Activated T-cell treated with anti-CD3 and anti-CD28 coated beads for 1 hour (primary cell): ENCODE results near the gene LDB2.
"Not testable (repeated sequence)": the region's sequence is repeated elsewhere in the genome, so short reads cannot be mapped to it uniquely, and the experiment has no call there.

Experiments used
- DNase-seq: peaks from one replicate; pipeline ENCODE4 v3.0.0-alpha.2; 2020; ENCODE audit warnings: low read depth

Gene LDB2

DNA sequence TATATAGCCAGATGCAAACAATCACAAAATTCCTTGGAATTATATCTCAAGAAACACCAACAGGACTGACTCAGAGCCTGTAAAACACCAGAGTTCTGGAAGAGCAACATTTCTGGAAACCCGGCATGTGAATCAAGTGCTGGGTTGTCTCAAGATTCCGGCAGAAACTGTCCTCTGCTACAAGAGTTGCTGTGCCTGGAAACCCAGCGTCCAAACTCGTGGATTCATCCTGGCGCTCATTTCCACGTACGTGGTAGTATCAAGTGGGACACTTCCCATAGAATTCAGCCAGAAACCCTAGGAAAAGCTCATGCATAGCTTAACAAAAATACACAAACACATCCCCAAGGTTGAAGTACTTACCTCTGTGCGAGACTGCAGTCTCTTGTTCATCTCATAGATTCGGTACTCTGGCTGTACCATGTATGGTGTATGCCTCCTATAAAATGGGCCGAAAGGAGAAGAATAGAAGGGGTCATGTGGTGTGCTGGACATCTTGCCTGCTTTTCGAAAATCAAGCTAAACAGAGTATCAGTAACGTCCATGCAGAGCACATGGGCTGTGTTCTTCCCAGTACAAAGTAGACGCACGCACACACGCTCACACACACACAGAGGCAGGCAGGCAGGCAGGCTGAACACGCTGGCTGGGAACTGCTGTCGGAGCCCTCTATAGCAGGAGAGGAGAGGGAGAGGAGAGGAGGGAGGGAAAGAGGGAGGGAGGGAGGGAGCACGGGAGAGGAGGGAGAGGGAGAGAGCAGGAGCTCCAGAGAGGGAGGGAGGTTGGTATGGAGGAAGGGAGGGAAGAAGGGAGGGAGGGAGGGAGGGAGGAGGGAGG lies at the start of gene LDB2:
Gene LDB2, minus strand, starts transcription at position 655 of the 837 bp plus-strand sequence.
- no peak for DNase-seq

DNA sequence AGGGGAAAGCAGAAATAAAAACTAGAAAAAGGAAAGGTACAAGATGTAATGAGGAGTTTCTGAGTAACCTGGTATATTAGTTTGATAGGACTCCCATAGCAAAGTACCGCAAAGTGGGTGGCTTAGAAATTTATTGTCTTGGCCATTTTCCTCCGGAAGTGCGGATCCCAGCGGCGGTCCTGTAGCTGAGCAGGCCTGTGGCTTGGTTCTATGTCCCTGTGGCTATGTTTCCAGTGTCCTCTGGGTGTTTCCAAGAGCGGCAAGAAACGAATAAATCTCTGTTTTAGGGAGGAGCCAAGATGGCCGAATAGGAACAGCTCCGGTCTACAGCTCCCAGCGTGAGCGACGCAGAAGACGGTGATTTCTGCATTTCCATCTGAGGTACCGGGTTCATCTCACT lies 44.0 kb upstream of the LDB2 start:
- no peak for DNase-seq

DNA sequence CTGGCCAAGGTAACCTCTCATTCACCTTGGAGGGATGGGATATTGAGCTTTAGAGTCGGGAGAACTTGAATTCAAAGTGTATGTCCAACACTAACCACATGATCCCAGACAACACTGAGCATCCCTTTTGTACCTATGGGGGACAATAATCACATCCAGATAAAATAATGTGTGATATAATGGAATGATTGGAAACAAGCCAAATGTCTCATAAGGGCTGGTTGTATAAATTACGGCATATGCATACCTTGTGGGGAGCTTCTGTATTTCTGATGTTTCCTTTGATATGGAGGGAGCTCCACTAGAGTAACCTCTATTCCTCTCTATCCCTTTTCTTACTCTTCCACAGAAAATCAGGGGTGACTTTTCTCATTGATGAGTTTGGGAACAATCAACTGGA lies 40.7 kb upstream of the LDB2 start:
- no peak for DNase-seq

DNA sequence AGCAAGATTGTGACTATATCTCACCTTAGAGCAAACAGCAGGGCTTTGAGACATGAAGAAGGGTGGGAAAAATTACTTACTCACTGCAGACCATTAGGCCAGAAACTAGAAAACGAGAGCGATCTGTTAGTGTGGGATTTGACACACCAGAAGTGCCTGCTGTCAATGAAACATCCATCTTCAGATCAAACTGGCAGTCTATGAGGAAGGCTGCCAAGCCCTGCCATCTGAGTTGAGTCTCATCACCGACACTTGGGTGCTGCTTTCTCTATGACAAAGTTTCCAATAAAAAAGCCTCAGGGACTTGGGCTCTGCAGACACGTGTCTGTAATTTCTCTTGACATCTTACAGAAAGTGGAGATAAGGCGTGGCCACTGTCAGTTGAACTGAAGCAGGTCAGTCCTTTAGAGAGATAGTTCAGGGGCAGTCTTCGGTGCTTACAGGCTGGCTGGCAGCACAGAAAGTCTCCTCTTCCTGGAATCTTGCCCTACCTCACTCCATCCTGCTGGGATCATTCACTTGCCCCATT lies 40.1 kb upstream of the LDB2 start:
- DNase-seq = no peak

DNA sequence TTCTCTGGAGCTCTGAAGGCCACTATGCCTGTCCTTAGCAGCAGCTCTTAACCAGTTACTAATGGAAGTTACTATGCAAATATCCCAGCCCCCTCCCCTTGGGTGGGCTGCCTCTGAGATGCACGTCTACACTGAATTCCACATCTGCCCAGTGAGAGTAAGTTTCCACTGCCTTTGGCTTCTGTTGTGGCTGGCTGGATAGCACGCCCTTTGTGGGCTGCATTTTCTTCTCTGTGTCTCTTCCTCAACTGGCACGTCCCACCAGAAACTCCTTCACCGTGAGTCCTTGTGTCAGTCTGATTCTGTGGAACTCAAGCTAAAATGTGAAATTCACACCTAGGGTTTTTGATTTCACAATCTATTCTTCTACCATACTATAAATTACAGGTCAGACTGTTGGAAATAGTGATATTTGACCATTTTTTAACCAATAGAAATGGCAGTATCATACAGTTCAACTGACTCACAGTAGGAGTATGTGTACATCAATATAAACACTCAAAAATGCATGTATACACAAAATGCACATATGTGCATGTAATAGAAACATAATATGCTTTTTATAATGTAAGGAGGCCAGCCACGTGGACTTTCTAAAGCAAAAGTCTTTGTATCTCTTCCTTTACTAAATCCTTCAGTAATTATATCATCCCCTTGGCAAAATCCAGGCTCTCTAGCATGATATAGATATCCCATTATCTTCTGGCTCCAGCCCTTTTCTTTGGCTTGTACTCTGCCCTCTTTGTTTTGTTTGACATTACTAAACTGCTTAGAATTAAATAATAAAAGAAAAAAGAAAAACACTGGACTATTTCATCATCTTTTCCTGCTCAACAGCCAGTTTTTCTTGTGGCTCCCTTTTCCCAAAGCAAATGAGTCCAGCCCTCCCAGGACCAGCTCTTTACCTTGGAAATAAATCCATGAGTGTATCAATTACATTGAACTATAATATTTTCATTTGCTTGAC lies 33.2 kb upstream of the LDB2 start:
- DNase-seq = no peak

DNA sequence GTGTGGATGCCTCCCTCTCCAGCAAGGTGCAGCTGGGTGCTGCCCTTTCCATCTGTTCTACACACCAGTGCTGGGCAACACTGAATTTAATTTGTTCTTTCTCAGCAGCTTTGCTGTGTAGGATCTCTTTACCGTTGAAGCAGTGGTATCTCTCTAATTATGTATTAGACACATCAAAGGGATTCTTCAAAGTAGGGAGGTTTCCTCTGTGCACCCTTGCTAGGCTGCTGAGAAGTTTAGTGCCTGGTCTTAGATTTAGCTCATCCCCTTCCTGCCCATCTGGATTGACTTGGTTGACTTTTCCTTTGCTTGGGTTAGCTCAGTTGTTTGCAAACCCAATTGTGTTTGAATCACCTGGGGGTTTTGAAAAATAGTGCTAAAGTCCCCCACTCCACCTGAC lies 27.8 kb upstream of the LDB2 start:
- no peak for DNase-seq

DNA sequence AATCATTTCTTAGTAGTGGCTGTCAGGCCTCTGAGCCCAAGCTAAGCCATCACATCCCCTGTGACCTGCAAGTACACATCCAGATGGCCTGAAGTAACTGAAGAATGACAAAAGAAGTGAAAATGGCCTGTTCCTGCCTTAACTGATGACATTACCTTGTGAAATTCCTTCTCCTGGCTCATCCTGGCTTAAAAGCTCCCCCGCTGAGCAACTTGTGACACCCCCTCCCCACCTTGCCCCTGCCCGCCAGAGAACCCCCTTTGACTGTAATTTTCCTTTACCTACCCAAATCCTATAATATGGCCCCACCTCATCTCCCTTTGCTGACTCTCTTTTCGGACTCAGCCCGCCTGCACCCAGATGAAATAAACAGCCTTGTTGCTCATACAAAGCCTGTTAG lies 20.3 kb upstream of the LDB2 start:
- not testable (repeated sequence) for DNase-seq

DNA sequence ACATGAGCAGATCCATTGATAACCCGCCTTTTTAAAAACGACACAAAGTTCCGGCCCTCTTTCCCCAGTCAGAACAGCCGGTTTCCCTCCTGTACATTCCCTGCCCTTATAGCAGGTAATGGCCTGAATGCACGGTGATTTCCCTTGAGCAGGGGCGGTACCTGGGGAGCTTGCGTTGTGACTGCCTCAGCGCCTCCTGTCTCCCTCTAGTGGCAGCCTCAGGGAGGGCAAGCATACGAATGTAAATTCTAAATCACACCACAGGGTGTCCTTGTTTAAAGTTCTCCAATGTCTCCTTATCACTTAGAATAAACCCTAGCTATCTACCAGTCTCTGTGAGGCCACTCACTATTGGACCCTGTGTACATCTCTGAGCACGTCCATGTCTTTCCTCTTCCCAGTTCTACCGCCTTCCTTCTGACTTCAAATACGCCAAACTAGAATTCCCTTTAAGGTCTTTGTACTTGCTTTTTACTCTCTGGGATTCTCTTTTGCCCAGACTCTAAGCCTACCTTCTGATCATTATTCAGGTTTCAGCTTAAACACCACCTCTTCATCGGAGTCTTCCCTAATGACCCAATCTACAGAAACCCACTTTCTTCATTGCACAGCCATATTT lies 18.4 kb upstream of the LDB2 start:
- DNase-seq = peak; percentile 48

DNA sequence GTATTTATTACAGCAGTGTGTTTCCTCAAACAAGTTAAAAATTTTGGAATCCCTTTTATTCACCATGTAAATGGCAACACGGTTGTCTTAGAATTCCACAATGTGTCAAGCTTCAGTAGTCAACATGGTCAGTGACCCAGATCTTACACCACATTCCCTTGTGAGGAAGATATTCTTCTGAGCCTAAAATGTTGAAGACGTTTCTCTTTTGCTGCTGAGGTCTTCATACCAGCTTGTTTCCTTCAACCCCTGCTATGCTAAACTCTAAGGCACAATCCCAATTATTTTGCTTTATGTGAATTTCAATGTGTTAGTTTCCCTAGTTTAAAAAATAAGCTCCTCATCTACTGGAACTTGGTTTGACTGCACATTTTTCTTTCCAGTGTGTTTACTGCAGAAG lies 17.6 kb upstream of the LDB2 start:
- no peak for DNase-seq

DNA sequence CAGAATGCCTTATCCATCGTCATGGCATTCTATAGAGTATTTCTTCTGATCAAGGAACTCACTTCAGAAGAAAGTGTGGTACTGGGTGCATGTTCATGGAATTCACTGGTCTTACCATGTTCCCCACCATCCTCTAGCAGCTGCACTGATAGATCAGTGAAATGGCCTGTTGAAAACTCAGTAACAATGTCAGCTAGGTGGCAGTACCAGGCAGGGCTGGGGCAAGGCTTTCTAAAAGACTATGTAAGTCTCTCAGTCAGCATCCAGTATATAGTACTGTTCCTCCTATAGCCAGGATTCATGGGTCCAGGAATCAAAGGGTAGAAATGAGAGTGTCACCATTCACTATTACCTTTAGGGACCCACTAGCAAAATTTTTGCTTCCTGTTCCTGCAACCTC lies 15.8 kb upstream of the LDB2 start:
- DNase-seq = no peak

DNA sequence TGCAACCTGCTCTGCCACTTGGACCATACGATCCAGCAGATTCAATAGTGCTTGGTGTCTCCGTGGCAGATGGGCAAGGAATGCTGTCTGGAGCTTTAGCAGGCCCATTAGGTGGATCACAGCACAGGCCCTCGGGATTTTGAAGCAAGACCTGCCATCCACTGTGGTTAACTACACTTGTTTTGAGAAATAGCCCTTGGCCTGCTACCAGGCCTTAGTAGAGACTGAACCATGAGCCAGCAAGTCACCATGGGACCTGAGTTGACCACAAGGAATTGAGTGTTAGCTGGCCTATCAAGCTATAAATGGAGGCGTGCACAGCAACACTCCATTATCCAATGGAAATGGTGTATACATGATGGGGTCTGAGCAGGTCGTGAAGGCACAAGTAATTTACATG lies 14.5 kb upstream of the LDB2 start:
- no peak for DNase-seq

DNA sequence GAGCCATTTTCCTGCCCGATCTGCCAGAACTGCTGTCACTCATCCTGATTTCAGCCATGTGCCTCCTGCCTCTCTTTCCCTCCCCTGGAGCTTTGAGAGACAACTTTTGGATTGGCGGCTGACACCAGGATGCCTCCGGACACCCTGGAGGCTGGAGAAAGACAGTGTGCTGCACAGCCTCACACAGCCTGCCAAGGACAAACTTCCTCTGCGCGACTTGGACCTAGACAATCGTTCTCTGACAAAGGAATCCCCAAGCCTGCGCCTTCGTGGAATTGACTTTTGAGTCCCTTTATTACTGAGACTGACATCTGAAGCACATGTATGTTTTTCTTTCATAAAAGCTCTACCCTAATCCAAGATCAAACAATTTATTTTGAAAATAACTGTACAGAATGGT lies 10.8 kb upstream of the LDB2 start:
- no peak for DNase-seq

DNA sequence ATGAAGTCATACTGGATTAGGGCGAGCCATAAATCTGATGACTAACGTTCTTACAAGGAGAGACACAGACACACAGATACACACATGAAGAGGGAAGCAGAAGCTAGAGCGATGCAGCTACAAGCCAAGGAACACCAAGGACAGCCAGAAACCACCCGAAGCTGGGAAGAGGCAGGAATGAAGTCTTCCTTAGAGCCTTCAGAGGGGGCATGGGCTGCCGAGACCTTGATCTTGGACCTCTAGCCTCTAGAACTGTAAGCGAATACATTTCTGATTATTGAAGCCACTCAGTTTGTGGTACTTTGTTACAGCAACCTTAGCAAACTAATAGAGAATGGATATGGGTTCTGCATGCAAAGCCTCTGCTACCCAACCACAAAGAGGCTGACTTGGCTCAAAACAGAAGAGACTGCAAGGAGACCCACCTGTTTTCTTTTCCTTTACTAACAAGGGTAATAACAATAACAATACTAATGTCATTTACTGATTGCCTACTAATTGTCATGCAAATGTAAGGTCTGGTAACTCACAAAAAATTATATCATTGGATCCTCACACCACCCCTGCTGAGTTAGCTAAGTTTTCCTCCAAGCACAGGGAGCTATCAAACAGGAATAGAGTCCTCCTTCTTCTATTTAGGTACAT lies 10.1 kb upstream of the LDB2 start:
- DNase-seq = no peak

DNA sequence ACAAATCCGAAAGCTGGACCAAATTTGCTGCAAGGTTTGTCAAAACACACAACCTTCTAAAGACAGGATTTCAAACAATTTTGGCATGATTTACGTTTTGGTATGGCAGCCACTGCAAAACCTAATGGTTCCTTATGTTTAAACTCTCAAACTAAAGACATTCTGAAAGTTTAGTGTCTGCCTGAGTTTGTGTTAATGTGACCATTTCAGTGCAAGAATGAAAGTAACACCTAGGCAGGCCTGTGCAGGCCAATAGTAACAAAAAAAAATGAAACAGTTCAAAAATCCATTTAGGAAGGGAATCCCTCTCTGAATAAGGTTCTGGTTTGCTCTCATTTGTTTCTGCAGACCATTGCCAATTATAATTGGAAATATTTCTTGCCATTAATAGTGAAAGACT lies 1.9 kb upstream of the LDB2 start:
- no peak for DNase-seq

DNA sequence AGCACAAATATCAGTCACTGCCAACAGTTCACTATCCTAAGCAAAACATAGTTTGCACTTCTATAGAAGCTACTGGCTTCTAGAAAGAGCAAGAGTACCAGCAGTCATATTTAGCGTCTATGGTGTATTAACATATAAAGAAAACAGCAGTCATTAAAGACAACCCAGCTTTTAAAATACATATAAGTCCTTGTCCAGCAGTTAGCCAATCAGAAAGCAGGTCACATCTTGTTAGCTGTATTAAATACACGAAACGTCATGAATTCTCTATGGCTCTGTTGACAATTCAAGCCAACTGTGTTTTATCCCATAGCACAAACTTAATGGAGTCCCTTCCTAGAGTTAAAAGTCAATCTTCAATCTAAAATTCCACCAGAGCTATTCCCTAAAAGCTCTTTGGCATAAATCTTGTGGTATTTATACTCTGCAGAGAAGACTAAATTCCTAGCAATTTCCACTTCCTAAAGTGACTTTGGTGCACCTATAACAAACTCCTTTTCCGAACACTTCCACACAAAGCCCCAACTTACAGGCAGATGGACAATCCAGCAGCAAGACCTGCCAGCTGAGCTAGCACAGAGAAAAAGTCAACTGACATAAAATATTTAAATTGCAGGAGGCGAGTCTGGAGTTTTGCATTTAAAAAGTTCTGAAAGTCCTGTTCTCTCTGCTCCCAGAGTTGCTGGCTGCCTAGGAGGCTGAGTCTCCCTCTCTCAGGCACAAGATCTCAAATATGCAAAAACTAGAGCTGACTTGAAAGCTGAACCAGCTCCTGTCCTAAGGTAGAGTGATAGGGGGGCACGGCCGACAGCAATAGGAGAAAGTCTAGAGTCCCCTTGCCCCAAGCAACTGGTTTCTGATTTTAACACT lies 1.3 kb downstream of the LDB2 start:
- DNase-seq = no peak

DNA sequence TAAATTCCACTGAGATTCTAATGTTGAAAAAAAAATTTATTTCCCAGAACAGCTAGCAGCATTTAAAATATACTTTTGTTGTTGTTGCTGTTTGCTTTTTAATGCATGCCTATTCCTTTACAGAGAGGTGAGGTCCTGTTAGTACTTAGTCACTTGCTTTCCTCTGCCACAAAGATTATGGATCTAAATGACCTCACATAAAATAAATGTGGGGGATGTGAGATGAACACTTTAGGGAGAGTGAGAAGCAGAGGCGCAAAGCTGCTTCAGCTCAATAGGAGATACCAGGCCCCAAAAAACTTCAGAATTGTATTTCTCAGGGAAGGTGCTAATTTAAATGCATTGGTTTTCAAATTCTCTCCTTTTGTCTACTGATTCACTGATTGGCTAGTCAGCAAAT lies 4.0 kb downstream of the LDB2 start:
- no peak for DNase-seq

DNA sequence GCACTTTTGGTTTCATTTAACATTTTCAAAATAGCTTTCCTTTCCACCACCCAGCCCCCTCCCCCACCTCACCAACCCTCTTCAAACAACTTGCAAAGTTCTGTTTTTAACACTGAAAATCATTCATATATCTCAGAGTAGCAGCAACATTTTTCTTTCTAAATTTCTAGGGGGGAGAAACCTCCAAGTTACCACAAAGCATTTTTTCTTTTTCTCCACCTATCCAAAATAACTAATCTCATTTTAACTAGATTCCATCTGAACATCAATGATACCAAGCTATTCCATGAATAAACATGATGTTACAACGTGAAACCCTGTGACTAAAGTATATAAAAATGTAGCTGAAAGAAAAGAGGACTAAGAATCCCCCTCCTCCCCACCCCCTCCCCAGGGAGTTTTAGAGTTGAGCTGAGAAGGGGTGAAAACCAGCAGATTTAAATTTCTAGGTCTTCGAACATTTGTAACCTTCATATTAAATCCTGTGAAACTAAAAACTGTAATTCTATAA lies 5.2 kb downstream of the LDB2 start:
- no peak for DNase-seq

DNA sequence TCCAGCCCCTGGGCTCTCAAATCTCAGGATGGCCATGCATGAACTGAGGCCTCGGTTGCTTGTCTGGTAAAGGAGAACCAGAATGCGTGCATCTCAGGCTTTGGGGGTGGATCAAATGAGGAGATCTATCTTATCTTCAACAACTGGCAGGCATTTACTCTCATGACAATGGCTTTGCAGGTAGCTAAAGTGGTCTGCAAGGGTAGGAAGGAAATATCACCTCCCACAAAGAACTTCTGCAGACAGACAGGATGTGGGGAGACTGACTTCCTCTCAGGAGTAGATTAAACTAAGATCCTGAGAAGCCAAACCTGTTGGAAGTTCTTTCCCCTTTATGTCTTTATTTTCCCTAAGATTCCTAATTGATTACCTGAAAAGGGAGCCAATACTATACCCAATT lies 7.8 kb downstream of the LDB2 start:
- no peak for DNase-seq

DNA sequence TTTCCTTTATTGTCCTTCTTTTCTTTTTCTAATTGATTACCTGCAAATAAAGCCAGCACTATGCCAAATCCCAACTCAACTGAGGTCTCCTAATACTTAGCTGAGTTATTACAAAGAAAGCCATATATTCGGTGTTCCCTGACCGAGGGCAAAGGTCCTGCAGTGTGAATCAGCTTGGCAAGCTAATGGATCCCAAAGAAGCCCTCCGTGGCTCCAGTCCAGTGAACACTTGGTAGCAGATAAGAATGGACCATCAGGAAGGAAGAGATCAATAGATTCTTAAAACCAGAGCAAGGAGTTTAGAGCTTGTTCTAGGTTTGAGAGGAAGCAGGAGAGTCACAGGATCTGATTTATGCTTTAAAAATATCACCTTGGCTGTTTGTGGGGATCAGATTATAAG lies 8.5 kb downstream of the LDB2 start:
- no peak for DNase-seq

DNA sequence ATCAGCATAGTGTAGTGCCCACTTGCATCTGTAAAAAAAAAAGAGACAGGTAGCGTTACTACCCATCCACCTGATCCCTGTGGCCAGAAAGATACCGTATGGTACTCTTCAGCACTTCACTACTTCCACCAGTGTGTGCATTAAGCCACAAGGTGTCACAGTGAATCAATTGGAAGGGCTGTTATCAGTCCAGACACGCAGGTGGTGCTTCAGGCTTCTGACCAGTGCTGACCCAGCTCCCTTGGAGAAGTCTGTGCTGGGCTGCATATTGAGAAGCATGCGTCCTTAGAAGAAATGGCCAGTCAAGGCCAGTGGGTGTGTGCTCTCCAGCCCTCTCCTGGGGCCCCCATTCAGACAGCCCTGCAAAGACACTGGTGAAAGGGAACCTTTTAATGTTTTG lies 10.6 kb downstream of the LDB2 start:
- DNase-seq = no peak
